IMR-90 (cell line): ENCODE results near the gene KRTAP9-4. TPM values are rescaled to one million over a fixed set of nuclear protein-coding genes. Genes with fewer than 3 reads are reported as not detected.
"Not testable (repeated sequence)": the region's sequence is repeated elsewhere in the genome, so short reads cannot be mapped to it uniquely, and the experiment has no call there.

ENCODE experiments used
- ATAC-seq: fragments of 200-7000 bp; cut with Tn5 transposase; 2 replicates; pipeline ENCODE4 v1.9.1; 2020; ENCODE audit warnings: low read depth, mild to moderate bottlenecking, moderate library complexity
- BruUV-seq: library from RNA; stranded (reverse); fragments of 400-500 nt; replicated peaks from 2 replicates; lab custom pipeline; 2021; lab: Mats Ljungman, UMichigan
- CTCF ChIA-PET: fragments of 300-600 bp; formaldehyde crosslinking; extraction: SDS; loops from one replicate; lab custom pipeline; 2021; ENCODE audit warnings: antibody characterized with exemption; lab: Yijun Ruan, JAX
- POLR2A ChIA-PET: fragments of 300-600 bp; sonication (Branson Sonifier 250); formaldehyde crosslinking; loops from one replicate; lab custom pipeline; 2022; ENCODE audit warnings: antibody characterized with exemption; ENCODE audit not compliant: unreplicated experiment; lab: Charles Lee
- DNase-seq: peaks from one replicate; pipeline ENCODE4 v3.0.0; 2013
- H2AFZ ChIP-seq: replicated peaks from 2 replicates; pipeline ENCODE3; 2013; ENCODE audit warnings: low read length, mild to moderate bottlenecking; ENCODE audit not compliant: poor library complexity
- H2AK5ac ChIP-seq: 2 replicates; pipeline ENCODE4 v1.6.1; 2013; ENCODE audit warnings: low read depth, low read length, inconsistent platforms
- H2AK9ac ChIP-seq: replicated peaks from 2 replicates; pipeline ENCODE3; 2013; ENCODE audit warnings: mild to moderate bottlenecking, low read depth, low read length, moderate library complexity; ENCODE audit not compliant: poor library complexity
- H2BK120ac ChIP-seq: 2 replicates; pipeline ENCODE4 v1.6.1; 2013; ENCODE audit warnings: low read depth, low read length, inconsistent platforms
- H2BK15ac ChIP-seq: 3 replicates; pipeline ENCODE4 v1.6.1; 2013; ENCODE audit warnings: low read depth, low read length, inconsistent platforms
- H2BK20ac ChIP-seq: 2 replicates; pipeline ENCODE4 v1.6.1; 2013; ENCODE audit warnings: low read depth, mild to moderate bottlenecking, inconsistent platforms, low read length, moderate library complexity
- H2BK5ac ChIP-seq: 2 replicates; pipeline ENCODE4 v1.6.1; 2013; ENCODE audit warnings: mild to moderate bottlenecking, low read depth, low read length, inconsistent platforms; ENCODE audit not compliant: poor library complexity, severe bottlenecking
- H3K14ac ChIP-seq: replicated peaks from 2 replicates; pipeline ENCODE4 v1.6.1; 2013; ENCODE audit warnings: low read depth, low read length, inconsistent platforms
- H3K18ac ChIP-seq: 2 replicates; pipeline ENCODE4 v1.6.1; 2013; ENCODE audit warnings: low read depth, low read length, control low read depth
- H3K23ac ChIP-seq: 2 replicates; pipeline ENCODE4 v1.6.1; 2013; ENCODE audit warnings: low read depth, low read length, inconsistent platforms
- H3K27ac ChIP-seq: 2 replicates; pipeline ENCODE4 v1.5.1; 2013; ENCODE audit warnings: mild to moderate bottlenecking, control low read depth, low read length; ENCODE audit not compliant: insufficient read depth
- H3K27me3 ChIP-seq: 2 replicates; pipeline ENCODE4 v1.6.1; 2013; ENCODE audit warnings: low read length; ENCODE audit not compliant: control insufficient read depth, insufficient read depth
- H3K36me3 ChIP-seq: 2 replicates; pipeline ENCODE4 v1.6.1; 2013; ENCODE audit warnings: low read length, mixed read lengths; ENCODE audit not compliant: control insufficient read depth, insufficient read depth
- H3K4ac ChIP-seq: 2 replicates; pipeline ENCODE4 v1.6.1; 2013; ENCODE audit warnings: low read depth, low read length, inconsistent platforms
- H3K4me1 ChIP-seq: 2 replicates; pipeline ENCODE4 v1.6.1; 2013; ENCODE audit warnings: low read length, mixed read lengths; ENCODE audit not compliant: control insufficient read depth, insufficient read depth
- H3K4me2 ChIP-seq: 2 replicates; pipeline ENCODE4 v1.6.1; 2013; ENCODE audit warnings: low read depth, mild to moderate bottlenecking, control low read depth, low read length, moderate library complexity
- H3K4me3 ChIP-seq: 2 replicates; pipeline ENCODE4 v1.5.1; 2013; ENCODE audit warnings: low read depth, mild to moderate bottlenecking, control low read depth, low read length, moderate library complexity; ENCODE audit not compliant: insufficient read depth
- H3K56ac ChIP-seq: 2 replicates; pipeline ENCODE4 v1.6.1; 2013; ENCODE audit warnings: low read length, inconsistent platforms; ENCODE audit not compliant: insufficient read depth; ENCODE audit errors: extremely low read depth
- H3K79me1 ChIP-seq, 2 experiments: 2 replicates each; pipeline ENCODE4 v1.6.1; 2013; ENCODE audit warnings: low read length in 2 of 2, inconsistent platforms in 1 of 2, low read depth in 1 of 2
- H3K9ac ChIP-seq: 2 replicates; pipeline ENCODE4 v1.6.1; 2013; ENCODE audit warnings: low read depth, low read length, control low read depth
- H3K9me1 ChIP-seq: 2 replicates; pipeline ENCODE4 v1.6.1; 2013; ENCODE audit warnings: low read length, inconsistent platforms; ENCODE audit not compliant: insufficient read depth
- H3K9me3 ChIP-seq: 2 replicates; pipeline ENCODE4 v1.6.1; 2013; ENCODE audit warnings: low read length; ENCODE audit not compliant: control insufficient read depth, insufficient read depth
- H4K20me1 ChIP-seq: 2 replicates; pipeline ENCODE4 v1.6.1; 2013; ENCODE audit warnings: low read length, inconsistent platforms; ENCODE audit not compliant: insufficient read depth
- H4K5ac ChIP-seq: 2 replicates; pipeline ENCODE4 v1.6.1; 2013; ENCODE audit warnings: mild to moderate bottlenecking, low read depth, low read length, control low read depth
- H4K8ac ChIP-seq, 2 experiments: 2 replicates each; pipeline ENCODE4 v1.6.1; 2013; ENCODE audit warnings: low read depth in 2 of 2, low read length in 2 of 2, control low read depth in 1 of 2, inconsistent platforms in 1 of 2
- H4K91ac ChIP-seq: 2 replicates; pipeline ENCODE4 v1.6.1; 2013; ENCODE audit warnings: low read depth, low read length, inconsistent platforms; ENCODE audit not compliant: insufficient read depth
- WGBS, 2 experiments: methylation state at CpG; one replicate each; pipeline versions ENCODE4 v1.1.5 to v1.1.7; 2013; ENCODE audit warnings: missing lambda C conversion rate in 2 of 2; ENCODE audit not compliant: insufficient read length in 1 of 2; ENCODE audit errors: extremely low coverage in 2 of 2; 5-methylcytosine and 5-hydroxymethylcytosine counted together
- dilution Hi-C: fragments of 300-500 bp; cut with HindIII; formaldehyde crosslinking; loops from one replicate; pipeline ENCODE4 v1.14.3; 2018; ENCODE audit warnings: low sequenced_read_pairs; ENCODE audit not compliant: unreplicated experiment
- in situ Hi-C: fragments of 300-500 bp; cut with MboI; formaldehyde crosslinking; loops from 3 replicates; pipeline ENCODE4 v1.14.3; 2019; ENCODE audit warnings: low sequenced_read_pairs, inconsistent platforms, mixed read lengths
- intact Hi-C: fragments of 100-400 bp; cut with micrococcal nuclease; formaldehyde crosslinking; loops from 2 replicates; pipeline ENCODE4 v1.10.0; 2022
- polyA plus RNA-seq, 3 experiments: library from polyadenylated mRNA; depleted of rRNA; stranded (reverse); fragments of >200 nt; gene quantifications; 2 replicates each; pipeline ENCODE4 v1.2.3, GENCODE V29; 2012; ENCODE audit warnings: low replicate concordance in 1 of 3
- total RNA-seq: library from RNA; depleted of rRNA; stranded (reverse); fragments of >200 nt; gene quantifications from 2 replicates; pipeline ENCODE4 v1.2.3, GENCODE V29; 2012

Gene KRTAP9-4
- total and polyA plus RNA-seq, 2 of the 4 experiments (the other 2 are of a cell fraction): not detected

DNA sequence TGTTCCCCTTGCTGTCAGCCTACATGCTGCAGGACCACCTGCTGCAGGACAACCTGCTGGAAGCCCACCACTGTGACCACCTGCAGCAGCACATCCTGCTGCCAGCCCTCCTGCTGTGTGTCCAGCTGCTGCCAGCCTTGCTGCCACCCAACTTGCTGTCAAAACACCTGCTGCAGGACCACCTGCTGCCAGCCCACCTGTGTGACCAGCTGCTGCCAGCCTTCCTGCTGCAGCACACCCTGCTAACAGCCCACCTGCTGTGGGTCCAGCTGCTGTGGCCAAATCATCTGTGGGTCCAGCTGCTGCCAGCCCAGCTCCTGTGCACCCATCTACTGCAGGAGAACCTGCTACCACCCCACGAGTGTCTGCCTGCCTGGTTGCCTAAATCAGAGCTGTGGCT, 21.8 kb downstream of the KRTAP9-4 start:
- intact Hi-C loops, H3K56ac ChIP-seq, H2AK9ac ChIP-seq, dilution Hi-C loops, ATAC-seq, H3K27me3 ChIP-seq, H2BK120ac ChIP-seq, H4K20me1 ChIP-seq, H3K23ac ChIP-seq, H3K9ac ChIP-seq, CTCF ChIA-PET, H2BK20ac ChIP-seq, H3K9me1 ChIP-seq, H2AFZ ChIP-seq, POLR2A ChIA-PET, in situ Hi-C loops, H4K8ac ChIP-seq, H2BK15ac ChIP-seq, DNase-seq, H3K9me3 ChIP-seq, H3K27ac ChIP-seq, H3K79me1 ChIP-seq, H4K91ac ChIP-seq, H3K4ac ChIP-seq, H3K4me3 ChIP-seq, H2BK5ac ChIP-seq, H3K18ac ChIP-seq, H2AK5ac ChIP-seq, H4K5ac ChIP-seq, H3K4me1 ChIP-seq, H3K4me2 ChIP-seq, H3K14ac ChIP-seq, H3K36me3 ChIP-seq, BruUV-seq: not testable (repeated sequence)
- no CpG with 5 or more reads among the region's 1 CpG for WGBS, 2 experiments
